Stimulated activated CD8-positive, alpha-beta memory T cell treated with anti-CD3 and anti-CD28 coated beads, Interleukin-4, amount 100 ng/mL, for 4 hours (primary cell): ENCODE measurements around the gene CLSTN2.

ENCODE experiments used
- DNase-seq, 2 donors: peaks; one replicate each; pipeline ENCODE4 v3.0.0-alpha.2; 2020; ENCODE audit warnings: low read depth in 2 of 2, low spot score in 1 of 2

CLSTN2 gene

GRCh38 chr3:140441006-140441405 is 506.0 kb downstream of the CLSTN2 start:
- no peak for DNase-seq

- DNase-seq: no peak
Measured at GRCh38 chr3:140442621-140443020, 507.6 kb downstream of the CLSTN2 start.

- DNase-seq: no peak
Measured at GRCh38 chr3:140443073-140443472, 508.1 kb downstream of the CLSTN2 start.

GRCh38 chr3:140443806-140444205 is 508.8 kb downstream of the CLSTN2 start:
- no peak for DNase-seq

- no peak for DNase-seq
Measured at GRCh38 chr3:140446734-140447133, 511.7 kb downstream of the CLSTN2 start.

- DNase-seq: no peak
Measured at GRCh38 chr3:140447136-140447535, 512.2 kb downstream of the CLSTN2 start.

GRCh38 chr3:140448001-140448400 is 513.0 kb downstream of the CLSTN2 start:
- DNase-seq: no peak

- DNase-seq: no peak
Measured at GRCh38 chr3:140449413-140450256, 514.6 kb downstream of the CLSTN2 start.

GRCh38 chr3:140453750-140454149 is 518.8 kb downstream of the CLSTN2 start:
- no peak for DNase-seq

GRCh38 chr3:140455521-140456214 is 520.7 kb downstream of the CLSTN2 start:
- no peak for DNase-seq

- no peak for DNase-seq
Measured at GRCh38 chr3:140456974-140457373, 522.0 kb downstream of the CLSTN2 start.

GRCh38 chr3:140459462-140459861 is 524.5 kb downstream of the CLSTN2 start:
- DNase-seq: no peak

GRCh38 chr3:140461250-140461649 is 526.3 kb downstream of the CLSTN2 start:
- no peak for DNase-seq

- no peak for DNase-seq
Measured at GRCh38 chr3:140463355-140463754, 528.4 kb downstream of the CLSTN2 start.

- no peak for DNase-seq
Measured at GRCh38 chr3:140465988-140466387, 531.0 kb downstream of the CLSTN2 start.

GRCh38 chr3:140466535-140466934 is 531.5 kb downstream of the CLSTN2 start:
- no peak for DNase-seq

GRCh38 chr3:140467104-140467577 is 532.2 kb downstream of the CLSTN2 start:
- no peak for DNase-seq

- no peak for DNase-seq
Measured at GRCh38 chr3:140467796-140468315, 532.9 kb downstream of the CLSTN2 start.

- DNase-seq: no peak
Measured at GRCh38 chr3:140468407-140468806, 533.4 kb downstream of the CLSTN2 start.

GRCh38 chr3:140469491-140469890 is 534.5 kb downstream of the CLSTN2 start:
- no peak for DNase-seq

- DNase-seq: no peak
Measured at GRCh38 chr3:140470211-140470610, 535.2 kb downstream of the CLSTN2 start.

GRCh38 chr3:140470962-140471361 is 536.0 kb downstream of the CLSTN2 start:
- DNase-seq: no peak
